ENCODE measurements around the gene SEMA6B.

DNA sequence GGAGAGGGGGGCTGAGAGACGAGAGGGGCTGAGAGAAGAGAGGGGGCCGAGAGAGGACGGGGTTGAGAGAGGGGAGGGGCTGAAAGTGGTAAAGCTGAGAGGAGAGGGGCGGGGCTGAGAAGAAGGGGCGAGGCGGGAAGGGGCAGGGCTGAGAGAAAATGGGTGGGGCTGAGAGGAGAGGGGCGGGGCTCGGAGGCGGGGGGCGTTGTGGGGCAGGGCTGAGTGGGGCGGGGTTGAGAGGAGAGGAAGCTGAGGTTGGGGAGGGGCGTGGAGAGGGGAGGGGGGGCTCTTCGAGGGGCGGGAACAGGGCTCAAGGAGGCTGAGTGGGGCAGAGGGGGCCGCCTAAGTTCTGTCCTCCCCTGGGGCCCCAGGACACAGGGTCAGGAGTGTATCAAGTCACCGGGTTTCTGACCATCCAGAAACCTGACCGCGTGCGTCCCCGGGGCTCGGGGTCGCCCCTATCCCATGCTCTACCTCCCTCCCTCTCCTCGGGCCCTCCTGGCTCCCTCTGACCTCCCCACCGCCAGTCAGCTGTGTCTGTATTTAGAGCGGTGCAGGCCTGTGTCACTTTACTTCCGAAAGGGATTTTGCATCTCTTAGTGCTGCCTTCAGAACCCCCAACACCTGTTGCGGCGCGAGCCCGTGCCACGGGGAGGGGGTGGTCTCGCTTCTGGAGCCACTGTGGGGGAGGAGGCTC lies 38.6 kb upstream of the SEMA6B start:
- TF ChIP-seq POLR2A (IDR thresholded peaks at IDR 0.05) (no peak), CTCF (IDR thresholded peaks at IDR 0.05) (no peak)
